Astrocyte (in vitro differentiated cells and primary cell): ENCODE measurements around the gene ABTB2. TPM values are rescaled to one million over a fixed set of nuclear protein-coding genes. Genes with fewer than 3 reads are reported as not detected.

Experiments
- DNase-seq: peaks from one replicate; pipeline ENCODE4 v3.0.0-alpha.2; 2010; ENCODE audit warnings: low read depth
- FAIRE-seq: peaks from 2 replicates; lab custom pipeline; 2011; peaks lifted over from hg19 to GRCh38; lab: Jason Lieb, UNC
- H2AFZ ChIP-seq: 2 replicates; pipeline ENCODE4 v1.6.0; 2012; ENCODE audit warnings: low read depth, low read length, inconsistent platforms
- H3K27ac ChIP-seq: 2 replicates; pipeline ENCODE4 v1.5.1; 2011; ENCODE audit warnings: low read depth, low read length, inconsistent platforms
- H3K27me3 ChIP-seq: 2 replicates; pipeline ENCODE4 v1.6.0; 2011; ENCODE audit warnings: low read length, inconsistent platforms; ENCODE audit not compliant: insufficient read depth
- H3K36me3 ChIP-seq: 2 replicates; pipeline ENCODE4 v1.5.1; 2011; ENCODE audit warnings: low read length, inconsistent platforms; ENCODE audit not compliant: insufficient read depth
- H3K4me1 ChIP-seq: 2 replicates; pipeline ENCODE4 v1.5.1; 2011; ENCODE audit warnings: low read length, inconsistent platforms; ENCODE audit not compliant: insufficient read depth
- H3K4me2 ChIP-seq: 2 replicates; pipeline ENCODE4 v1.6.0; 2012; ENCODE audit warnings: low read length, inconsistent platforms
- H3K4me3 ChIP-seq: 2 replicates; pipeline ENCODE4 v1.5.1; 2011; ENCODE audit warnings: low read depth, mild to moderate bottlenecking, low read length, inconsistent platforms; ENCODE audit not compliant: insufficient read depth
- H3K79me2 ChIP-seq: 2 replicates; pipeline ENCODE4 v1.6.0; 2012; ENCODE audit warnings: mild to moderate bottlenecking, low read length, inconsistent platforms; ENCODE audit not compliant: insufficient read depth
- H3K9ac ChIP-seq: 2 replicates; pipeline ENCODE4 v1.6.0; 2012; ENCODE audit warnings: mild to moderate bottlenecking, low read length, inconsistent platforms
- H3K9me3 ChIP-seq: 2 replicates; pipeline ENCODE4 v1.5.1; 2012; ENCODE audit warnings: low read depth, mild to moderate bottlenecking, low read length, inconsistent platforms; ENCODE audit not compliant: insufficient read depth
- H4K20me1 ChIP-seq: 2 replicates; pipeline ENCODE4 v1.6.0; 2012; ENCODE audit warnings: low read length, inconsistent platforms; ENCODE audit not compliant: insufficient read depth
- H3K27ac Mint-ChIP-seq: one replicate; pipeline ENCODE4 v1.8.0; 2021; ENCODE audit warnings: mild to moderate bottlenecking, mixed read lengths; ENCODE audit not compliant: unreplicated experiment
- H3K27me3 Mint-ChIP-seq: one replicate; pipeline ENCODE4 v1.8.0; 2021; ENCODE audit warnings: low read depth, mixed read lengths; ENCODE audit not compliant: unreplicated experiment
- H3K36me3 Mint-ChIP-seq: one replicate; pipeline ENCODE4 v1.8.0; 2021; ENCODE audit warnings: low read depth, mixed read lengths; ENCODE audit not compliant: unreplicated experiment
- H3K4me1 Mint-ChIP-seq: one replicate; pipeline ENCODE4 v1.8.0; 2021; ENCODE audit warnings: low read depth, mixed read lengths; ENCODE audit not compliant: unreplicated experiment
- H3K4me3 Mint-ChIP-seq: one replicate; pipeline ENCODE4 v1.8.0; 2021; ENCODE audit warnings: mild to moderate bottlenecking, moderate library complexity, mixed read lengths; ENCODE audit not compliant: unreplicated experiment
- H3K9me3 Mint-ChIP-seq: one replicate; pipeline ENCODE4 v1.8.0; 2021; ENCODE audit warnings: mild to moderate bottlenecking, mixed read lengths; ENCODE audit not compliant: unreplicated experiment
- CTCF ChIP-seq: IDR thresholded peaks from 2 replicates; pipeline ENCODE4 v1.5.1; 2011; ENCODE audit warnings: low read depth, mild to moderate bottlenecking, inconsistent platforms, low read length, moderate library complexity; ENCODE audit not compliant: insufficient read depth
- EZH2 ChIP-seq: IDR thresholded peaks from 2 replicates; pipeline ENCODE4 v1.6.1; 2012; ENCODE audit warnings: mild to moderate bottlenecking, low read length, inconsistent platforms; ENCODE audit not compliant: insufficient read depth
- total RNA-seq: library from RNA; stranded (reverse); gene quantifications from 2 replicates; pipeline ENCODE4 v1.2.1, GENCODE V29; 2021

Gene ABTB2
- total RNA-seq, 1 donor from 2014 or later, result 14.1 TPM

- H3K27ac ChIP-seq, result no peak overlapping the region
- peak overlapping the region; percentile 68 for H3K27ac Mint-ChIP-seq
- H3K4me1 Mint-ChIP-seq, result peaks cover 15% of the 10 kb centered on the region
- H2AFZ ChIP-seq, result no peak overlapping the region
- peaks cover 18% of the 10 kb centered on the region for H4K20me1 ChIP-seq
- DNase-seq (peak; percentile 56), FAIRE-seq (no peak)
- no peak overlapping the region for H3K9ac ChIP-seq
- H3K4me2 ChIP-seq, result no peak overlapping the region
- H3K36me3 ChIP-seq, result no peaks in the 10 kb centered on the region
- TF ChIP-seq CTCF (no peak), EZH2 (no peak)
- H3K27me3 Mint-ChIP-seq, result peaks cover 2% of the 10 kb centered on the region
- H3K36me3 Mint-ChIP-seq, result peaks cover 18% of the 10 kb centered on the region
- no peaks in the 10 kb centered on the region for H3K9me3 ChIP-seq
- no peaks in the 10 kb centered on the region for H3K9me3 Mint-ChIP-seq
- H3K4me3 ChIP-seq, result no peak overlapping the region
- H3K27me3 ChIP-seq, result no peaks in the 10 kb centered on the region
- H3K79me2 ChIP-seq, result no peaks in the 10 kb centered on the region
- H3K4me1 ChIP-seq, result no peaks in the 10 kb centered on the region
- no peak overlapping the region for H3K4me3 Mint-ChIP-seq
Measured at GRCh38 chr11:34168642-34169420, 189.0 kb downstream of the ABTB2 start.

- H3K36me3 Mint-ChIP-seq, result peaks cover 22% of the 10 kb centered on the region
- Histone ChIP-seq H2AFZ (no peak overlapping the region), H3K4me3 (no peak overlapping the region), H3K27me3 (no peaks in the 10 kb centered on the region), H3K4me2 (no peak overlapping the region), H3K4me1 (no peaks in the 10 kb centered on the region), H4K20me1 (peaks cover 15% of the 10 kb centered on the region), H3K9ac (no peak overlapping the region), H3K36me3 (no peaks in the 10 kb centered on the region), H3K9me3 (no peaks in the 10 kb centered on the region), H3K27ac (no peak overlapping the region), H3K79me2 (no peaks in the 10 kb centered on the region)
- peaks cover 2% of the 10 kb centered on the region for H3K27me3 Mint-ChIP-seq
- no peak for TF ChIP-seq EZH2
- no peak for TF ChIP-seq CTCF
- no peak for DNase-seq
- H3K4me3 Mint-ChIP-seq, result no peak overlapping the region
- FAIRE-seq, result no peak
- H3K9me3 Mint-ChIP-seq, result no peaks in the 10 kb centered on the region
- H3K4me1 Mint-ChIP-seq, result peaks cover 15% of the 10 kb centered on the region
- H3K27ac Mint-ChIP-seq, result peak overlapping the region; percentile 62
Measured at GRCh38 chr11:34167961-34168360, 189.8 kb downstream of the ABTB2 start.
